ENCODE data around the gene GASK1A. TPM values are rescaled to one million over a fixed set of nuclear protein-coding genes. Genes with fewer than 3 reads are reported as not detected.

Gene GASK1A
- total RNA-seq, 1 experiment from 2014 or later, result 1.9 TPM

DNA sequence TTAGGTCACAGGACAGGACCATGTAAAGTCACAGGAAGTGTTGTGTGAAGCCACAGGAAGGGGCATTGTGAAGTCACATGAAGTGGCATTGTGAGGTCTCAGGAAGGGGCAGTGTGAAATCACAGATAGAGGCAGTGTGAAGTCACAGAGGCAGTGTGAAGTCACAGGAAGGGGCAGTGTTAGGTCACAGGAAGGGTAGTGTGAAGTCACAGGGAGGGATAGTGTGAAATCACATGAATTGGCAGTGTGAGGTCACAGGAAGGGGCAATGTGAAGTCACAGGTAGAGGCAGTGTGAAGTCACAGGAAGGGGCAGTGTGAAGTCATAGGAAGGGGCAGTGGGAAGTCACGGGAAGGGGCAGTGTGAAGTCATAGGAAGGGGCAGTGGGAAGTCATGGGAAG, 37.9 kb downstream of the GASK1A start:
- no peaks in the 10 kb centered on the region for H3F3A ChIP-seq (ENCODE audit: low read length, unreplicated experiment)
- H3K4me1 ChIP-seq (ENCODE audit: insufficient read depth, low read length), result 0 out of 2 replicates have a peak, but pooled peaks cover 3% of the 10 kb centered on the region
- BruUV-seq (replicated peaks), result no TSS peak
- no peaks in the 10 kb centered on the region for H3K79me2 ChIP-seq (ENCODE audit: low read length)
- no peak overlapping the region for H3K4me2 ChIP-seq (ENCODE audit: low read length)
- POLR2A ChIA-PET (ENCODE audit: unreplicated experiment), result no interaction called here
- ATAC-seq (no peak), DNase-seq (no peak)
- H3K9ac ChIP-seq (ENCODE audit: low read length), result no peak overlapping the region
- H3K9me2 ChIP-seq (replicated peaks; ENCODE audit: low read length), result no peaks in the 10 kb centered on the region
- no peaks in the 10 kb centered on the region for H3K36me3 ChIP-seq (ENCODE audit: low read depth, low read length)
- CTCF ChIA-PET, result no interaction called here
- H3K9me3 ChIP-seq (ENCODE audit: low read length), result peaks cover 3% of the 10 kb centered on the region; the same call in 1 of the 2 replicates
- H3K27ac ChIP-seq (ENCODE audit: low read length), result no peak overlapping the region
- TF ChIP-seq EZH2 (IDR thresholded peaks at IDR 0.05; ENCODE audit: low read length, unreplicated experiment) (no peak), EZH2phosphoT487 (IDR thresholded peaks at IDR 0.05; ENCODE audit: borderline replicate concordance, low read length) (no peak)
- TF ChIP-seq, protein P1, sequence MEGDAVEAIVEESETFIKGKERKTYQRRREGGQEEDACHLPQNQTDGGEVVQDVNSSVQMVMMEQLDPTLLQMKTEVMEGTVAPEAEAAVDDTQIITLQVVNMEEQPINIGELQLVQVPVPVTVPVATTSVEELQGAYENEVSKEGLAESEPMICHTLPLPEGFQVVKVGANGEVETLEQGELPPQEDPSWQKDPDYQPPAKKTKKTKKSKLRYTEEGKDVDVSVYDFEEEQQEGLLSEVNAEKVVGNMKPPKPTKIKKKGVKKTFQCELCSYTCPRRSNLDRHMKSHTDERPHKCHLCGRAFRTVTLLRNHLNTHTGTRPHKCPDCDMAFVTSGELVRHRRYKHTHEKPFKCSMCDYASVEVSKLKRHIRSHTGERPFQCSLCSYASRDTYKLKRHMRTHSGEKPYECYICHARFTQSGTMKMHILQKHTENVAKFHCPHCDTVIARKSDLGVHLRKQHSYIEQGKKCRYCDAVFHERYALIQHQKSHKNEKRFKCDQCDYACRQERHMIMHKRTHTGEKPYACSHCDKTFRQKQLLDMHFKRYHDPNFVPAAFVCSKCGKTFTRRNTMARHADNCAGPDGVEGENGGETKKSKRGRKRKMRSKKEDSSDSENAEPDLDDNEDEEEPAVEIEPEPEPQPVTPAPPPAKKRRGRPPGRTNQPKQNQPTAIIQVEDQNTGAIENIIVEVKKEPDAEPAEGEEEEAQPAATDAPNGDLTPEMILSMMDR (conservative IDR thresholded peaks at IDR 0.05; ENCODE audit: low read depth, low read length), result no peak
- H3K4me3 ChIP-seq (ENCODE audit: low read length), result no peak overlapping the region
- H4K20me1 ChIP-seq (ENCODE audit: low read length), result no peaks in the 10 kb centered on the region
- H3K27me3 ChIP-seq (ENCODE audit: low read length), result no peaks in the 10 kb centered on the region
- H2AFZ ChIP-seq (ENCODE audit: low read length), result no peak overlapping the region
- intact Hi-C loops (cut with micrococcal nuclease), result no loop called here

DNA sequence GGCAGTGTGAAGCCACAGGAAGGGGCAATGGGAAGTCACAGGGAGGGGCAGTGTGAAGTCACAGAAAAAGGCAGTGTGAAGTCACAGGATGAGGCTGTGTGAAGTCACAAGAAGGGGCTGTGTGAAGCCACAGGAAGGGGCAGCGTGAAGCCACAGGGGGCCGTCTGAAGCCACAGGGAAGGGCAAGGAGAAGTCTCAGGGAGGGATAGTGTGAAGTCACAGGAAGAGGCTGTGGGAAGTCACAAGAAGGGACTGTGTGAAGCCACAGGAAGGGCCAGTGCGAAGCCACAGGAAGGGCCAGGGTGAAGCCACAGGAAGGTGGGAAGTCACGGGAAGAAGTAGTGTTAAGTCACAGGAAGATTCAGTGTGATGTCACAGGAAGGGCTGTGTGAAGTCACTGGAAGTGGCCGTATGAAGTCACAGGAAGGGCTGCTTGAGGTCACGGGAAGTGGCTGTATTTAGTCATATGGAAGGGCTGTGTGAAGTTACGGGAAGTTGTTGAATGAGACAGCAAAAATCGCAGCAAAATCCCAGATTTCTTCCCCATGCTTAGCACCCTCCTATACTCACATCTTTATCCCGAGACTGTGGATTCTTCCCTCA, 38.6 kb downstream of the GASK1A start:
- TF ChIP-seq EZH2phosphoT487 (IDR thresholded peaks at IDR 0.05; ENCODE audit: borderline replicate concordance, low read length), result no peak
- TF ChIP-seq, protein P1 (conservative IDR thresholded peaks at IDR 0.05; ENCODE audit: low read depth, low read length), result no peak
- no peak for TF ChIP-seq EZH2 (IDR thresholded peaks at IDR 0.05; ENCODE audit: low read length, unreplicated experiment)
- no TSS peak for BruUV-seq (replicated peaks)

DNA sequence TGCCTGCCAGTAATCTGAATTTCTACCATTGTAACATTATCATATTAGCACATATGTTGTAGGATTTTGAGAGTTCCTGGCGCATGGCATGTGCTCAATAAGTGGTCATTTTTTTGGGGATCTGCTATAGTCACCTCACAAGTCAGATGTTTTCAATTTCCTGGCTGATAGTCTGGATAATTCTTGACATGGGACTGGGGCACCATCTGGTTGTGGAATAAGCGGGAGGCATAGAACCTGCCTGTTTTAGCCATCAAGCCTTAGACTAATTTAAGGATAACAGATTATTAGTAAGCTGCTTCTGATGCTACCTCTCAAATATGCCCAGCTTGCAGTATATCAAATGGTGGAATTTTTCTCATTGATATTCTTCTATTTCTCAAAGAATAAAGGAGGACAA, 39.1 kb downstream of the GASK1A start:
- ChIA-PET POLR2A (ENCODE audit: unreplicated experiment) (no interaction called here), CTCF (no interaction called here)
- no peaks in the 10 kb centered on the region for H3F3A ChIP-seq (ENCODE audit: low read length, unreplicated experiment)
- no peak overlapping the region for H3K9ac ChIP-seq (ENCODE audit: low read length)
- H3K27me3 ChIP-seq (ENCODE audit: low read length), result no peaks in the 10 kb centered on the region
- H3K9me2 ChIP-seq (replicated peaks; ENCODE audit: low read length), result no peaks in the 10 kb centered on the region
- H3K4me2 ChIP-seq (ENCODE audit: low read length), result no peak overlapping the region
- H3K9me3 ChIP-seq (ENCODE audit: low read length), result peaks cover 3% of the 10 kb centered on the region; the same call in 1 of the 2 replicates
- H3K27ac ChIP-seq (ENCODE audit: low read length), result no peak overlapping the region
- H3K79me2 ChIP-seq (ENCODE audit: low read length), result no peaks in the 10 kb centered on the region
- intact Hi-C loops (cut with micrococcal nuclease), result no loop called here
- H4K20me1 ChIP-seq (ENCODE audit: low read length), result no peaks in the 10 kb centered on the region
- 0 out of 2 replicates have a peak, but pooled peaks cover 3% of the 10 kb centered on the region for H3K4me1 ChIP-seq (ENCODE audit: insufficient read depth, low read length)
- no peak for ATAC-seq
- TF ChIP-seq EZH2phosphoT487 (IDR thresholded peaks at IDR 0.05; ENCODE audit: borderline replicate concordance, low read length) (no peak), EZH2 (IDR thresholded peaks at IDR 0.05; ENCODE audit: low read length, unreplicated experiment) (no peak)
- TF ChIP-seq, protein P1 (conservative IDR thresholded peaks at IDR 0.05; ENCODE audit: low read depth, low read length), result no peak
- no peak overlapping the region for H2AFZ ChIP-seq (ENCODE audit: low read length)
- BruUV-seq (replicated peaks), result no TSS peak
- H3K36me3 ChIP-seq (ENCODE audit: low read depth, low read length), result no peaks in the 10 kb centered on the region
- no peak for DNase-seq
- no peak overlapping the region for H3K4me3 ChIP-seq (ENCODE audit: low read length)

More for the DNA sequence above, 38.6 kb downstream of the GASK1A start:
- Histone ChIP-seq H3K4me1 (ENCODE audit: insufficient read depth, low read length) (0 out of 2 replicates have a peak, but pooled peaks cover 3% of the 10 kb centered on the region), H3K36me3 (ENCODE audit: low read depth, low read length) (no peaks in the 10 kb centered on the region), H3K4me3 (ENCODE audit: low read length) (no peak overlapping the region), H3K27ac (ENCODE audit: low read length) (no peak overlapping the region), H3F3A (ENCODE audit: low read length, unreplicated experiment) (no peaks in the 10 kb centered on the region), H2AFZ (ENCODE audit: low read length) (no peak overlapping the region), H3K9me3 (ENCODE audit: low read length) (peaks cover 3% of the 10 kb centered on the region; the same call in 1 of the 2 replicates), H3K9me2 (replicated peaks; ENCODE audit: low read length) (no peaks in the 10 kb centered on the region), H3K4me2 (ENCODE audit: low read length) (no peak overlapping the region), H4K20me1 (ENCODE audit: low read length) (no peaks in the 10 kb centered on the region), H3K9ac (ENCODE audit: low read length) (no peak overlapping the region), H3K79me2 (ENCODE audit: low read length) (no peaks in the 10 kb centered on the region), H3K27me3 (ENCODE audit: low read length) (no peaks in the 10 kb centered on the region)
- POLR2A ChIA-PET (ENCODE audit: unreplicated experiment), result no interaction called here
- CTCF ChIA-PET, result no interaction called here
- DNase-seq, result no peak
- intact Hi-C loops (cut with micrococcal nuclease), result no loop called here
- no peak for ATAC-seq
